Measurements from ENCODE around the gene OSTM1.

OSTM1 gene

DNA sequence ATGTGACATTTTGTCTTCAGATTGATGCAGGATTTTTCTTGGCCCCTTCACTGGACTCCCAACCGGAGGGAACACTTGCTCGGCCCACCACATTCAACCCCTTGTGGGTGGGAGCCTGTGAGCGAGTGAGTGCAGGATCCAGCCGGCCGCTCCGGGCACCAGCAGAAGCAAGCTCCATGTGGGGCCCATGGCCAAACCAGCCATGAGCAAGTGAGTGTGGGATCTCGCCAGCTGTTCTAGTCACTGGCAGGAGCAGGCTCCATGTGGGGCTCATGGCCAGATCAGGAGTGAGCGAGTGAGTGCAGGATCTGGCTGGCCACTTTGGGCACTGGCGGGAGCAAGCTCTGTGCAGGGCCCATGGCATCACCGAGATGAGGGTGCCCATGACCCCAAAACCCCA is 42.6 kb downstream of the OSTM1 start:
- no peak for TF ChIP-seq CTCF (IDR thresholded peaks at IDR 0.05; ENCODE audit: extremely low read depth, insufficient read depth, missing control alignments)
- in situ Hi-C loops (cut with MboI; ENCODE audit: low pct_unique_long_range_greater_than_20kb, low sequenced_read_pairs, unreplicated experiment): loop anchor here (25.0 kb wide), 1 partner anchor 345 kb away; no protein-coding TSS in a partner anchor

GRCh38 chr6:108030211-108030610 is 44.3 kb downstream of the OSTM1 start:
- in situ Hi-C loops (cut with MboI; ENCODE audit: low pct_unique_long_range_greater_than_20kb, low sequenced_read_pairs, unreplicated experiment): loop anchor here (25.0 kb wide), 1 partner anchor 343 kb away; no protein-coding TSS in a partner anchor
- DNase-seq (ENCODE audit: low spot score): no peak
- no peak for TF ChIP-seq CTCF (IDR thresholded peaks at IDR 0.05; ENCODE audit: extremely low read depth, insufficient read depth, missing control alignments)

More for the DNA sequence above, 42.6 kb downstream of the OSTM1 start:
- no peak for DNase-seq (ENCODE audit: low spot score)

GRCh38 chr6:108029226-108029921 is 45.2 kb downstream of the OSTM1 start:
- no peak for TF ChIP-seq CTCF (IDR thresholded peaks at IDR 0.05; ENCODE audit: extremely low read depth, insufficient read depth, missing control alignments)
- in situ Hi-C loops (cut with MboI; ENCODE audit: low pct_unique_long_range_greater_than_20kb, low sequenced_read_pairs, unreplicated experiment): loop anchor here (25.0 kb wide), 1 partner anchor 342 kb away; no protein-coding TSS in a partner anchor
- no peak for DNase-seq (ENCODE audit: low spot score)

DNA sequence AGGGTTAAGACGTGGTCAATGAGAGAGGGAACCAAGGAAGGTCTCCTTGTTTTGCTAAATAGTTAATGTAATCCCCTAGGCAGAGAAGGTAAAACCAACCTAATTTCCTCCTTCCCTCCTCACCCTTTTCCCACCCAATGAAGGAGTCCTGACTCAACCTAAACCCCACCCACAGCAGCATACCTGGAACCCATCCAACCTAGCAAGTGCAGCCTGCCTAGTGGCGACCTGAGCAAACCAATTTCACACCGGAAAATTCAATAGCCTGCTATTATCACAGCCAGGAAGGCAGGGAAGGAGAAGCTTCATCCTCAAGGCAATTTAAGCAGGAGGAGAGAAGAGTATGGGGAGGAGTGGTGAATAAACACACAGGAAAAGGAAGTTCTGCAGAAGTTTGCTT is 46.9 kb downstream of the OSTM1 start:
- no peak for TF ChIP-seq CTCF (IDR thresholded peaks at IDR 0.05; ENCODE audit: extremely low read depth, insufficient read depth, missing control alignments)
- no peak for DNase-seq (ENCODE audit: low spot score)
- in situ Hi-C loops (cut with MboI; ENCODE audit: low pct_unique_long_range_greater_than_20kb, low sequenced_read_pairs, unreplicated experiment): loop anchor here (25.0 kb wide), 1 partner anchor 340 kb away; no protein-coding TSS in a partner anchor

- TF ChIP-seq CTCF (IDR thresholded peaks at IDR 0.05; ENCODE audit: extremely low read depth, insufficient read depth, missing control alignments): no peak
- DNase-seq (ENCODE audit: low spot score): no peak
- in situ Hi-C loops (cut with MboI; ENCODE audit: low pct_unique_long_range_greater_than_20kb, low sequenced_read_pairs, unreplicated experiment): loop anchor here (25.0 kb wide), 1 partner anchor 340 kb away; no protein-coding TSS in a partner anchor
Observed at GRCh38 chr6:108027056-108027455, 47.5 kb downstream of the OSTM1 start.

GRCh38 chr6:108024427-108025073 is 50.0 kb downstream of the OSTM1 start:
- TF ChIP-seq CTCF (IDR thresholded peaks at IDR 0.05; ENCODE audit: extremely low read depth, insufficient read depth, missing control alignments): no peak
- no peak for DNase-seq (ENCODE audit: low spot score)
- in situ Hi-C loops (cut with MboI; ENCODE audit: low pct_unique_long_range_greater_than_20kb, low sequenced_read_pairs, unreplicated experiment): loop anchor here (25.0 kb wide), 1 partner anchor 337 kb away; no protein-coding TSS in a partner anchor

All from GM13977 (cell line).